Fibroblast of lung (primary cell): ENCODE results near the gene TSR3. TPM values are rescaled to one million over a fixed set of nuclear protein-coding genes. Genes with fewer than 3 reads are reported as not detected.

Experiments used
- DNase-seq, 2 donors: peaks; one replicate each; pipeline versions ENCODE4 v3.0.0 to v3.0.0-alpha.2; 2010; ENCODE audit warnings: low read depth in 2 of 2
- H2AFZ ChIP-seq: 2 replicates; pipeline ENCODE4 v1.5.1; 2012; ENCODE audit warnings: low read length, control low read depth, inconsistent platforms
- H3K27ac ChIP-seq: 2 replicates; pipeline ENCODE4 v1.5.1; 2011; ENCODE audit warnings: low read length, control low read depth; ENCODE audit not compliant: insufficient read depth
- H3K27me3 ChIP-seq: 2 replicates; pipeline ENCODE4 v1.5.1; 2011; ENCODE audit warnings: mild to moderate bottlenecking, low read length; ENCODE audit not compliant: control insufficient read depth, insufficient read depth
- H3K36me3 ChIP-seq: 2 replicates; pipeline ENCODE4 v1.5.1; 2011; ENCODE audit warnings: low read length; ENCODE audit not compliant: control insufficient read depth, insufficient read depth
- H3K4me1 ChIP-seq: 2 replicates; pipeline ENCODE4 v1.5.1; 2011; ENCODE audit warnings: low read length; ENCODE audit not compliant: control insufficient read depth, insufficient read depth; ENCODE audit errors: extremely low read depth
- H3K4me2 ChIP-seq: 2 replicates; pipeline ENCODE4 v1.5.1; 2011; ENCODE audit warnings: low read length, control low read depth; ENCODE audit not compliant: insufficient read depth; ENCODE audit errors: extremely low read depth
- H3K4me3 ChIP-seq, 4 experiments: fragments of 200-600 bp in 1 of 4; sonication (generic) in 1 of 4; replicated peaks in 1 of 4; 2 replicates each; pipeline ENCODE4 v1.5.1; 2011 to 2016; ENCODE audit warnings: low read length in 4 of 4, low read depth in 3 of 4, mild to moderate bottlenecking in 3 of 4, control low read depth in 2 of 4, inconsistent platforms in 1 of 4, mixed read lengths in 1 of 4; ENCODE audit not compliant: insufficient read depth in 1 of 4; ENCODE audit errors: control extremely low read depth in 1 of 4
- H3K79me2 ChIP-seq: 2 replicates; pipeline ENCODE4 v1.5.1; 2012; ENCODE audit warnings: mild to moderate bottlenecking, low read length, inconsistent platforms; ENCODE audit not compliant: control insufficient read depth, insufficient read depth
- H3K9ac ChIP-seq: 2 replicates; pipeline ENCODE4 v1.5.1; 2011; ENCODE audit warnings: mild to moderate bottlenecking, low read length, control low read depth; ENCODE audit not compliant: insufficient read depth
- H3K9me3 ChIP-seq: 2 replicates; pipeline ENCODE4 v1.5.1; 2012; ENCODE audit warnings: low read depth, low read length; ENCODE audit not compliant: control insufficient read depth, insufficient read depth
- H4K20me1 ChIP-seq: 2 replicates; pipeline ENCODE4 v1.5.1; 2011; ENCODE audit warnings: low read length; ENCODE audit not compliant: control insufficient read depth, insufficient read depth; ENCODE audit errors: extremely low read depth
- CTCF ChIP-seq, 2 donors: IDR thresholded peaks in 1 of 2; conservative IDR thresholded peaks in 1 of 2; 1 replicate in 1 of 2; 2 replicates in 1 of 2; pipeline ENCODE4 v1.5.1; 2011 to 2012; ENCODE audit warnings: low read length in 2 of 2, control low read depth in 1 of 2, inconsistent platforms in 1 of 2, low read depth in 1 of 2, mild to moderate bottlenecking in 1 of 2
- EZH2 ChIP-seq: IDR thresholded peaks from 2 replicates; pipeline ENCODE4 v1.5.1; 2012; ENCODE audit warnings: low read length, control low read depth, mild to moderate bottlenecking; ENCODE audit errors: missing control alignments
- polyA plus RNA-seq, 2 donors: library from polyadenylated mRNA; depleted of rRNA in 1 of 2; stranded (reverse) in 1 of 2; unstranded in 1 of 2; fragments of >200 nt; gene quantifications; 2 replicates each; pipeline ENCODE4 v1.2.1, GENCODE V29; 2011 to 2012; ENCODE audit warnings: missing spikeins in 1 of 2
- total RNA-seq: library from RNA; depleted of rRNA; stranded (reverse); fragments of >200 nt; gene quantifications from 2 replicates; pipeline ENCODE4 v1.2.1, GENCODE V29; 2014

The TSR3 gene
- total and polyA plus RNA-seq, 2 donors (not counting 1 experiment from before 2014, with no cell fraction given): 36.2 to 77.6 TPM

GRCh38 chr16:1348926-1349325, 2.8 kb downstream of the TSR3 start:
- Histone ChIP-seq H3K27ac (no peak overlapping the region), H3K4me3 (no peak overlapping the region)

GRCh38 chr16:1348441-1348840, 3.2 kb downstream of the TSR3 start:
- H3K4me3 ChIP-seq: no peak overlapping the region
- no peaks in the 10 kb centered on the region for H3K9me3 ChIP-seq
- H3K27me3 ChIP-seq: no peaks in the 10 kb centered on the region
- no peak overlapping the region for H3K27ac ChIP-seq
- DNase-seq: no peak
- TF ChIP-seq CTCF (conservative IDR thresholded peaks at IDR 0.05 in 1 of 2, IDR thresholded peaks at IDR 0.05 in 1 of 2; ENCODE audit: low read depth in 1 of 2, low read length in 2 of 2): no peak
- no peaks in the 10 kb centered on the region for H4K20me1 ChIP-seq
- H3K79me2 ChIP-seq: peaks cover 31% of the 10 kb centered on the region
- peaks cover 15% of the 10 kb centered on the region for H3K36me3 ChIP-seq
- no peak overlapping the region for H3K9ac ChIP-seq
- peaks cover 5% of the 10 kb centered on the region for H3K4me1 ChIP-seq
- H2AFZ ChIP-seq: no peak overlapping the region
- H3K4me2 ChIP-seq: no peak overlapping the region

More at GRCh38 chr16:1348926-1349325, 2.8 kb downstream of the TSR3 start:
- H3K27me3 ChIP-seq: no peaks in the 10 kb centered on the region
- H3K9ac ChIP-seq: no peak overlapping the region
- TF ChIP-seq EZH2 (no peak), CTCF (conservative IDR thresholded peaks at IDR 0.05 in 1 of 2, IDR thresholded peaks at IDR 0.05 in 1 of 2; ENCODE audit: low read depth in 1 of 2, low read length in 2 of 2) (no peak)
- H4K20me1 ChIP-seq: no peaks in the 10 kb centered on the region
- H3K4me2 ChIP-seq: no peak overlapping the region
- H3K36me3 ChIP-seq: peaks cover 15% of the 10 kb centered on the region
- H3K9me3 ChIP-seq: no peaks in the 10 kb centered on the region
- no peak overlapping the region for H2AFZ ChIP-seq
- peaks cover 5% of the 10 kb centered on the region for H3K4me1 ChIP-seq
- peaks cover 35% of the 10 kb centered on the region for H3K79me2 ChIP-seq
- DNase-seq: no peak

GRCh38 chr16:1347962-1348361, 3.7 kb downstream of the TSR3 start:
- H3K36me3 ChIP-seq: peaks cover 15% of the 10 kb centered on the region
- H3K27ac ChIP-seq: no peak overlapping the region
- H3K79me2 ChIP-seq: peaks cover 26% of the 10 kb centered on the region
- H3K4me1 ChIP-seq: peaks cover 5% of the 10 kb centered on the region
- no peak for DNase-seq
- no peak overlapping the region for H2AFZ ChIP-seq
- no peaks in the 10 kb centered on the region for H3K27me3 ChIP-seq
- no peaks in the 10 kb centered on the region for H3K9me3 ChIP-seq
- no peak overlapping the region for H3K9ac ChIP-seq
- no peak overlapping the region for H3K4me3 ChIP-seq
- TF ChIP-seq CTCF (conservative IDR thresholded peaks at IDR 0.05 in 1 of 2, IDR thresholded peaks at IDR 0.05 in 1 of 2; ENCODE audit: low read depth in 1 of 2, low read length in 2 of 2) (no peak), EZH2 (no peak)
- no peaks in the 10 kb centered on the region for H4K20me1 ChIP-seq
- H3K4me2 ChIP-seq: no peak overlapping the region
